Transverse colon (tissue), 4 donors: Measurements from ENCODE around the gene PNMA8C. TPM values are rescaled to one million over a fixed set of nuclear protein-coding genes. Genes with fewer than 3 reads are reported as not detected.

Experiments used
- DNase-seq: peaks from one replicate; pipeline ENCODE4 v3.0.0-alpha.2; 2019
- H3K27ac ChIP-seq, 4 donors: fragments of 200-600 bp; sonication (generic); 2 replicates each; pipeline ENCODE4 v1.5.1; 2016 to 2018; ENCODE audit warnings: inconsistent platforms in 4 of 4
- H3K27me3 ChIP-seq: fragments of 200-600 bp; sonication (generic); 2 replicates; pipeline ENCODE4 v1.5.1; 2017; ENCODE audit warnings: inconsistent platforms
- H3K36me3 ChIP-seq, 4 donors: fragments of 200-600 bp; sonication (generic); 2 replicates each; pipeline ENCODE4 v1.5.1; 2017 to 2019; ENCODE audit warnings: inconsistent platforms in 4 of 4
- H3K4me1 ChIP-seq, 4 donors: fragments of 200-600 bp; sonication (generic); 2 replicates each; pipeline ENCODE4 v1.5.1; 2017 to 2020; ENCODE audit warnings: inconsistent platforms in 4 of 4
- H3K4me3 ChIP-seq, 4 donors: fragments of 200-600 bp; sonication (generic); 1 replicate in 1 of 4; 2 replicates in 3 of 4; pipeline versions ENCODE4 v1.5.1 to v1.6.1; 2017 to 2019; ENCODE audit warnings: inconsistent platforms in 4 of 4
- H3K9me3 ChIP-seq, 2 donors: fragments of 200-600 bp; sonication (generic); 2 replicates each; pipeline ENCODE4 v1.5.1; 2017 to 2019; ENCODE audit warnings: inconsistent platforms in 2 of 2
- CTCF ChIP-seq, 5 experiments: fragments of 200-600 bp in 3 of 5; fragments of 450-650 bp in 2 of 5; sonication (generic) in 3 of 5; IDR thresholded peaks; 1 replicate in 2 of 5; 2 replicates in 3 of 5; pipeline ENCODE4 v1.5.1; 2016 to 2017; ENCODE audit warnings: antibody characterized with exemption in 5 of 5, inconsistent platforms in 3 of 5, mild to moderate bottlenecking in 2 of 5, moderate library complexity in 1 of 5
- EP300 ChIP-seq: sonication (generic); formaldehyde crosslinking; IDR thresholded peaks from one replicate; pipeline ENCODE4 v1.6.1; 2017; ENCODE audit warnings: antibody characterized with exemption, low read depth
- POLR2A ChIP-seq: fragments of 450-650 bp; IDR thresholded peaks from one replicate; pipeline ENCODE4 v1.6.1; 2016; ENCODE audit warnings: antibody characterized with exemption, mild to moderate bottlenecking, moderate library complexity
- POLR2AphosphoS5 ChIP-seq, 3 donors: sonication (generic); formaldehyde crosslinking; IDR thresholded peaks; one replicate each; pipeline ENCODE4 v1.6.1; 2016; ENCODE audit warnings: antibody characterized with exemption in 3 of 3
- WGBS, 2 donors: methylation state at CpG; one replicate each; pipeline ENCODE4 v1.1.5; 2018; ENCODE audit warnings: low coverage in 1 of 2; 5-methylcytosine and 5-hydroxymethylcytosine counted together
- in situ Hi-C, 4 donors: fragments of 200-750 bp; cut with MboI; loops; one replicate each; pipeline versions ENCODE4 v1.15.0 to v1.15.1; 2017; ENCODE audit warnings: low sequenced_read_pairs in 3 of 4, low pct_ligation_motif_present in 1 of 4, low pct_unique_long_range_greater_than_20kb in 1 of 4
- intact Hi-C: fragments of 100-400 bp; cut with DNase I; formaldehyde crosslinking; loops from one replicate; pipeline ENCODE4 v1.15.1; 2023; ENCODE audit warnings: low total_unique reads
- total RNA-seq, 4 donors: library from RNA; depleted of rRNA; stranded (reverse); fragments of >200 nt; gene quantifications; one replicate each; pipeline ENCODE4 v1.1.0, GENCODE V29; 2016

The PNMA8C gene
- total RNA-seq, 4 donors from 2014 or later: not detected

GRCh38 chr19:46452186-46452585, 23.4 kb upstream of the PNMA8C start:
- DNase-seq: no peak
- Histone ChIP-seq H3K27me3 (peaks cover 10% of the 10 kb centered on the region), H3K4me3 (no peak overlapping the region), H3K27ac (no peak overlapping the region), H3K36me3 (no peaks in the 10 kb centered on the region), H3K4me1 (peaks cover 0 to 8% (median 0%) of the 10 kb centered on the region in 4 donors), H3K9me3 (no peaks in the 10 kb centered on the region)
- in situ Hi-C loops (no loop called here), intact Hi-C loops (no loop called here)
- no peak for TF ChIP-seq POLR2A
- WGBS, 2 donors: 20 to 47% methylated on average over 3 to 4 of the region's 4 CpGs

GRCh38 chr19:46451352-46451751, 22.6 kb upstream of the PNMA8C start:
- Histone ChIP-seq H3K27ac (no peak overlapping the region), H3K4me1 (peaks cover 0 to 4% (median 0%) of the 10 kb centered on the region in 4 donors), H3K4me3 (no peak overlapping the region), H3K36me3 (no peaks in the 10 kb centered on the region), H3K27me3 (peaks cover 9% of the 10 kb centered on the region), H3K9me3 (no peaks in the 10 kb centered on the region)
- 70 to 84% methylated on average over 2 to 6 of the region's 6 CpGs for WGBS, 2 donors
- TF ChIP-seq EP300 (no peak), POLR2A (no peak), POLR2AphosphoS5 (IDR thresholded peaks at IDR 0.05) (no peak), CTCF (IDR thresholded peaks at IDR 0.05) (no peak)
- no peak for DNase-seq
- in situ Hi-C loops (no loop called here), intact Hi-C loops (no loop called here)

GRCh38 chr19:46450737-46451136, 22.0 kb upstream of the PNMA8C start:
- in situ Hi-C loops: no loop called here
- 82 to 85% methylated on average over 5 of the region's 5 CpGs for WGBS, 2 donors
- intact Hi-C loops: no loop called here

GRCh38 chr19:46449228-46449627, 20.5 kb upstream of the PNMA8C start:
- Histone ChIP-seq H3K36me3 (no peaks in the 10 kb centered on the region), H3K4me1 (no peaks in the 10 kb centered on the region), H3K27me3 (peaks cover 9% of the 10 kb centered on the region), H3K9me3 (no peaks in the 10 kb centered on the region), H3K4me3 (no peak overlapping the region), H3K27ac (no peak overlapping the region)
- WGBS, 2 donors: 50 to 61% methylated on average over 2 to 7 of the region's 7 CpGs
- TF ChIP-seq POLR2A: no peak
- TF ChIP-seq EP300: no peak
- no peak for TF ChIP-seq CTCF (IDR thresholded peaks at IDR 0.05)
- TF ChIP-seq POLR2AphosphoS5 (IDR thresholded peaks at IDR 0.05): no peak
- intact Hi-C loops (no loop called here), in situ Hi-C loops (no loop called here)
- DNase-seq: no peak

More at GRCh38 chr19:46450737-46451136, 22.0 kb upstream of the PNMA8C start:
- TF ChIP-seq POLR2A (no peak), POLR2AphosphoS5 (IDR thresholded peaks at IDR 0.05) (no peak), CTCF (IDR thresholded peaks at IDR 0.05) (no peak), EP300 (no peak)
- Histone ChIP-seq H3K27me3 (peaks cover 9% of the 10 kb centered on the region), H3K9me3 (no peaks in the 10 kb centered on the region), H3K27ac (no peak overlapping the region), H3K4me3 (no peak overlapping the region), H3K36me3 (no peaks in the 10 kb centered on the region), H3K4me1 (no peaks in the 10 kb centered on the region)
- no peak for DNase-seq

- WGBS, 2 donors: 88 to 92% methylated on average over 5 to 10 of the region's 10 CpGs
- no peaks in the 10 kb centered on the region for H3K36me3 ChIP-seq
- H3K27me3 ChIP-seq: peaks cover 9% of the 10 kb centered on the region
- no peaks in the 10 kb centered on the region for H3K4me1 ChIP-seq
- no peak overlapping the region for H3K4me3 ChIP-seq
- in situ Hi-C loops (no loop called here), intact Hi-C loops (no loop called here)
- no peak overlapping the region for H3K27ac ChIP-seq
- H3K9me3 ChIP-seq: no peaks in the 10 kb centered on the region
- no peak for DNase-seq
- TF ChIP-seq EP300 (no peak), POLR2AphosphoS5 (IDR thresholded peaks at IDR 0.05) (no peak), POLR2A (no peak), CTCF (IDR thresholded peaks at IDR 0.05) (no peak)
Measured at GRCh38 chr19:46448601-46449000, 19.9 kb upstream of the PNMA8C start.
